ENCODE results near the gene FUNDC1.
"Not testable (repeated sequence)": the region's sequence is repeated elsewhere in the genome, so short reads cannot be mapped to it uniquely, and the experiment has no call there.

FUNDC1 gene, protein sequence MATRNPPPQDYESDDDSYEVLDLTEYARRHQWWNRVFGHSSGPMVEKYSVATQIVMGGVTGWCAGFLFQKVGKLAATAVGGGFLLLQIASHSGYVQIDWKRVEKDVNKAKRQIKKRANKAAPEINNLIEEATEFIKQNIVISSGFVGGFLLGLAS

DNA sequence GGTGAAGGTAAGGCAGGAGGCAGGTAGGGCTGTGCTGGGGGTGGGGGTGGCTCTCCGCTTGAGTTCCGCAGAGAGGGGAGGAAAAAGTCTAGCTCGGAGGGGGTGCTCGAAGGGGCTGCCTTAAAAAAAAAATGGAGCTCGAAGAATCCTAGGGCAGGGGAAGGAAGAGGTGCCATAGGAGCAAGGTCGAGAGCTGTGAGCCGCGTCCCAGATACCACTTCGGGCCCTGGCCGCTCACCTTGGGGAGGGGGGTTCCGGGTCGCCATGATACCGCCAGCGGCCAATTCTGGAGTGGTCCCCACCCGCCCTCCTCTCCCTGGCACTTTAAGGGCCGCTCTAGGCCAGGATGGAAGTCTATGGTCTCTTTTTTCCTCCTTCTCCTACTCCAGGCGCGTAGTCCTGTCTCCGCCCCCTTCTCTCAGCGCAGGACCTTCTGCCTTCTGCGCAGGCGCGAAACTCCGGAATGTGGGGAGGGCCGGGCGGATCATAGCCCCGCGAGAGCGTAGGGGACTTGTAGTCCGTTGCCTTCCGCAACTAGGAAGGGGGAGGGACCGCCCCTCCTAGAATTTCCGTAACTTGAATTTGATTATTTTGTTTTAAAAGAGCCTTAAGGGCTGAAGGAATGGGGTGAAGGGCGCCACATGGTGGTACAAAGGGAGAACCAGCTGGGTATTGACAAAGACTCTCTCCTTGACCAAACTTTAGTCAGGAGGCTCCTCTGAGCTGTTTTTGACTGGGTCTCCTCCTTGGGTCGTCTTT is at the start of gene FUNDC1:
Gene FUNDC1 (minus strand): TSS at position 293 of the 759 bp plus-strand sequence. CDS start 27 bp downstream, at position 266.
- DNase-seq (ENCODE audit: low spot score), result peak; percentile 78

DNA sequence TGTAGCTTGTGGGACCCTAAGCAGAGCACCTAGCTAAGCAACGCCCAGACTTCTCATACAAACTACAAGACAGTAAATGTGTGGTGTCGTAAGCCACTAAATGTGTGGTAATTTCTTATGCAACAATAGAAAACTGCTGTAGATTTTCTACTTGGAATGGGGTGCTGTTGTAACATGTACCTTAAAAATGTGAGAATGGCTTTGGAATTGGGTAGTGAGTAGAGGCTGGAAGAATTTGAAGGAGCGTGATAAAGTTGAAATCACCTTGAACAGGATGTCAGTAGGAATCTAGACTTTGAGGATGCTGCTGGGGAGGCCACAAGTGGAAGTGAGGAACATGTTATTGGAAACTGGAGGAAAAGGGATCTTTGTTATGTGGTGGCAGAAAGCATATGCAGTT is 43.2 kb upstream of the FUNDC1 start:
- TF ChIP-seq, protein P1, sequence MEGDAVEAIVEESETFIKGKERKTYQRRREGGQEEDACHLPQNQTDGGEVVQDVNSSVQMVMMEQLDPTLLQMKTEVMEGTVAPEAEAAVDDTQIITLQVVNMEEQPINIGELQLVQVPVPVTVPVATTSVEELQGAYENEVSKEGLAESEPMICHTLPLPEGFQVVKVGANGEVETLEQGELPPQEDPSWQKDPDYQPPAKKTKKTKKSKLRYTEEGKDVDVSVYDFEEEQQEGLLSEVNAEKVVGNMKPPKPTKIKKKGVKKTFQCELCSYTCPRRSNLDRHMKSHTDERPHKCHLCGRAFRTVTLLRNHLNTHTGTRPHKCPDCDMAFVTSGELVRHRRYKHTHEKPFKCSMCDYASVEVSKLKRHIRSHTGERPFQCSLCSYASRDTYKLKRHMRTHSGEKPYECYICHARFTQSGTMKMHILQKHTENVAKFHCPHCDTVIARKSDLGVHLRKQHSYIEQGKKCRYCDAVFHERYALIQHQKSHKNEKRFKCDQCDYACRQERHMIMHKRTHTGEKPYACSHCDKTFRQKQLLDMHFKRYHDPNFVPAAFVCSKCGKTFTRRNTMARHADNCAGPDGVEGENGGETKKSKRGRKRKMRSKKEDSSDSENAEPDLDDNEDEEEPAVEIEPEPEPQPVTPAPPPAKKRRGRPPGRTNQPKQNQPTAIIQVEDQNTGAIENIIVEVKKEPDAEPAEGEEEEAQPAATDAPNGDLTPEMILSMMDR (IDR thresholded peaks at IDR 0.05; ENCODE audit: extremely low read depth, missing control alignments), result no peak
- DNase-seq (ENCODE audit: low spot score), result no peak

More for the DNA sequence above, at the start of gene FUNDC1:
- TF ChIP-seq, protein P1 (IDR thresholded peaks at IDR 0.05; ENCODE audit: extremely low read depth, missing control alignments), result no peak

- TF ChIP-seq, protein P1 (IDR thresholded peaks at IDR 0.05; ENCODE audit: extremely low read depth, missing control alignments), result no peak
- no peak for DNase-seq (ENCODE audit: low spot score)
Observed at GRCh38 chrX:44580466-44580865, 37.8 kb upstream of the FUNDC1 start.

DNA sequence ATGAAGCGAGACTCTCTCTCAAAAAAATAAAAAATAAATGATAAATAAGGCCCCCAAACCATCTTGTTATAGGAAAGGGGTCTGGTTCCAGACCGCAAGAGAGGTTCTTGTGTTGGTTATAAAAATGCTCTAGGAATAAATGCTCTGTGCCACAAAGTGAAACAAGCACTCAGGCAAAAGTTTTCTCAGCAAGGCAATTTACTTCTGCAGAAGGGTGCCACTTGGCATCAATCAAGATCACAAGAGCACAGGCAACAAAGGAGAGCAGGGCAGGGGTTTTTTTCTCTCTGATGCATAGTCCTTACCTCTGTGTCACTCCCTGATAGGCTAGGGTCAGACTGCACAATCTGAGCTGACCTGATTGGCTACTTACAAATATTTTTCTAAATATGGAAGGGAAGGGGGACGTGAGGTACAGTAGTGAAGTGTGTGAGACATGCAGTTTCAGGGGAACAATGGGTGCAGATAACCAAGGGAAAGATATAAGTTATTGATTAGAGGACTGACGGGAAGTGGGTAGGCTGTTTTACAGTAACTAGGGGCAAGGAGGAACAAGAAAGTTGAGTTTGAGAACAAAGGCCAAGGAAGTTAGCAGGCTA is 29.8 kb upstream of the FUNDC1 start:
- TF ChIP-seq, protein P1 (IDR thresholded peaks at IDR 0.05; ENCODE audit: extremely low read depth, missing control alignments), result no peak
- no peak for DNase-seq (ENCODE audit: low spot score)

DNA sequence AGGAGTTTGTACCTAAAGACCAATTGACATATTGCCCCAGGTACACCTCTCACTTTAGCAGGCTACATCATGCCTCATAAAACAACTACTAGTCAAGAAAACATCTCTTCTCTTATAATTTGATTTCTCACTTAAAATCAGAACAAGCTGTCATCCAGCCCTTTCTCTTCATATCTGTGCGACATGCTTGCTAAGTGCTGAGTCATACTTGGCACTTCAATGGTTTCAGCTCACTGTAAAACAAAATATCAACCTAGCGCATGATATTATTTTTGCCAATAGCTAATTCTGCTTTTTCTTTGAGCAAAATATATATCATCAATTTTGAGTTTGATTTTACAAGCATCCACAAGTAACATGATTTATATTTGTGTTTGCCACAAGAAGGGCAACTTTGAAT is 27.9 kb upstream of the FUNDC1 start:
- DNase-seq (ENCODE audit: low spot score), result no peak
- TF ChIP-seq, protein P1 (IDR thresholded peaks at IDR 0.05; ENCODE audit: extremely low read depth, missing control alignments), result no peak

GRCh38 chrX:44569122-44569521 is 26.5 kb upstream of the FUNDC1 start:
- no peak for DNase-seq (ENCODE audit: low spot score)
- TF ChIP-seq, protein P1 (IDR thresholded peaks at IDR 0.05; ENCODE audit: extremely low read depth, missing control alignments), result no peak

- TF ChIP-seq, protein P1 (IDR thresholded peaks at IDR 0.05; ENCODE audit: extremely low read depth, missing control alignments), result no peak
- no peak for DNase-seq (ENCODE audit: low spot score)
Observed at GRCh38 chrX:44568196-44568595, 25.5 kb upstream of the FUNDC1 start.

GRCh38 chrX:44561896-44562295 is 19.2 kb upstream of the FUNDC1 start:
- DNase-seq (ENCODE audit: low spot score), result not testable (repeated sequence)

Data from GM20000 (cell line).